Suprapubic skin (tissue), 4 donors: ENCODE data around the gene NSF. TPM values are rescaled to one million over a fixed set of nuclear protein-coding genes. Genes with fewer than 3 reads are reported as not detected.
"Not testable (repeated sequence)": the region's sequence is repeated elsewhere in the genome, so short reads cannot be mapped to it uniquely, and the experiment has no call there.

Source experiments
- DNase-seq, 2 donors: peaks; one replicate each; pipeline ENCODE4 v3.0.0-alpha.2; 2019; ENCODE audit warnings: low spot score in 2 of 2
- H3K27ac ChIP-seq: fragments of 200-600 bp; sonication (generic); one replicate; pipeline ENCODE4 v1.5.1; 2019
- H3K27me3 ChIP-seq: fragments of 200-600 bp; sonication (generic); one replicate; pipeline ENCODE4 v1.5.1; 2019
- H3K36me3 ChIP-seq: fragments of 200-600 bp; sonication (generic); one replicate; pipeline ENCODE4 v1.5.1; 2019
- H3K4me1 ChIP-seq: fragments of 200-600 bp; sonication (generic); one replicate; pipeline ENCODE4 v1.5.1; 2019
- H3K4me3 ChIP-seq: fragments of 200-600 bp; sonication (generic); one replicate; pipeline ENCODE4 v1.5.1; 2019; ENCODE audit warnings: mild to moderate bottlenecking
- H3K9me3 ChIP-seq: fragments of 200-600 bp; sonication (generic); one replicate; pipeline ENCODE4 v1.5.1; 2019
- EP300 ChIP-seq: sonication (generic); formaldehyde crosslinking; IDR thresholded peaks from one replicate; pipeline ENCODE4 v1.6.1; 2017; ENCODE audit warnings: antibody characterized with exemption
- POLR2A ChIP-seq, 2 donors: fragments of 450-650 bp; IDR thresholded peaks; one replicate each; pipeline ENCODE4 v1.6.1; 2017; ENCODE audit warnings: antibody characterized with exemption in 2 of 2, mild to moderate bottlenecking in 2 of 2, moderate library complexity in 2 of 2
- POLR2AphosphoS5 ChIP-seq, 3 donors: sonication (generic); formaldehyde crosslinking; IDR thresholded peaks; one replicate each; pipeline ENCODE4 v1.6.1; 2017; ENCODE audit warnings: antibody characterized with exemption in 3 of 3
- WGBS: methylation state at CpG from one replicate; pipeline ENCODE4 v1.1.5; 2018; 5-methylcytosine and 5-hydroxymethylcytosine counted together
- total RNA-seq, 4 donors: library from RNA; depleted of rRNA; stranded (reverse); fragments of >200 nt; gene quantifications; one replicate each; pipeline ENCODE4 v1.1.0, GENCODE V29; 2016
- TF ChIP-seq, protein P1 (sequence below), 2 donors: fragments of 200-600 bp in 1 of 2; fragments of 450-650 bp in 1 of 2; sonication (generic) in 1 of 2; IDR thresholded peaks; one replicate each; pipeline ENCODE4 v1.5.1; 2016 to 2019; ENCODE audit warnings: antibody characterized with exemption in 2 of 2, mild to moderate bottlenecking in 1 of 2, moderate library complexity in 1 of 2

NSF gene
- total RNA-seq, 4 donors from 2014 or later, result 20.3 to 41.9 (median 29.0) TPM

DNA sequence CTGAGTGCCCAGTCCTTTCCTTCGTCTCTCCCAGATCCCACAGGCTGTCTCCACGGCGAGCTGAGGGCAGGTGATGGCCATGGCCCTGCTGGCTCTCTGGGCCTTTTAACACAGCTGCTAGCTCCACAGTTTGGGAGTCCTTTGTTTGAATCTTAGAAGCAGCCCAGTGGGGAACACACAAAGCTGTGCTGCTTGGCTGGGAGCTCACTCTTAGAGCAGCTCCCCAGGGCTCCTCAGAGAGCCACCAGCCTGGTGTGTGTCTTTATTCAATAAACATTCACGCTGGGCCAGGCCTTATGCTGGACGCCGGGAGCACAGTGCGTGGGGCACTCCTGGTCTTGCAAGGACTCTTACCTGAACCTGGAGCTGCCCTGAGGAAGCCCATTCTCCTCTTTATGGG is 198.3 kb downstream of the NSF start:
- Histone ChIP-seq H3K36me3 (no peaks in the 10 kb centered on the region), H3K4me1 (peaks cover 22% of the 10 kb centered on the region), H3K27me3 (peaks cover 24% of the 10 kb centered on the region), H3K4me3 (no peak overlapping the region), H3K9me3 (no peaks in the 10 kb centered on the region), H3K27ac (no peak overlapping the region)
- WGBS, result 94% methylated on average over 7 of the region's 7 CpGs
- no peak for DNase-seq
- TF ChIP-seq POLR2AphosphoS5 (IDR thresholded peaks at IDR 0.05), result no peak

DNA sequence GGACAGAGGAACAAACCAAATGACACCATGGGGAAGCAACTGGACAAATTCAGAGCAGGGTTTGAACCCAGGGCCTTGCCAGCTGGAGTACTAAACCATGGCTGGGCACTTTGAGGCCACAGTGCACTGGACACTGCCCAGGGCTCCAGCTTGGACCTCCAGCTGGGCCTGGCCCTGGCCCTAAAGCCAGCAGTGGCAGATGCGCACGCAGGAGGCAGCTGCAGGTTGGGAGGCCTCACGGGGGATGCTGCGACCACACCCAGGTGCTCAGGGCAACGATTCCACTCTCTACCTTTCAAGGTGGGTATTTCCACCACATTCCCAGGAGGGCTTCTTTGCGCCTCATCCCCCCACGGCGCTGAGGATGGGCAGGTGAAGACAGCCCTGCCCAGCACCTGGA is 199.1 kb downstream of the NSF start:
- TF ChIP-seq POLR2A (IDR thresholded peaks at IDR 0.05) (no peak), POLR2AphosphoS5 (IDR thresholded peaks at IDR 0.05) (no peak), EP300 (no peak)
- TF ChIP-seq, protein P1, sequence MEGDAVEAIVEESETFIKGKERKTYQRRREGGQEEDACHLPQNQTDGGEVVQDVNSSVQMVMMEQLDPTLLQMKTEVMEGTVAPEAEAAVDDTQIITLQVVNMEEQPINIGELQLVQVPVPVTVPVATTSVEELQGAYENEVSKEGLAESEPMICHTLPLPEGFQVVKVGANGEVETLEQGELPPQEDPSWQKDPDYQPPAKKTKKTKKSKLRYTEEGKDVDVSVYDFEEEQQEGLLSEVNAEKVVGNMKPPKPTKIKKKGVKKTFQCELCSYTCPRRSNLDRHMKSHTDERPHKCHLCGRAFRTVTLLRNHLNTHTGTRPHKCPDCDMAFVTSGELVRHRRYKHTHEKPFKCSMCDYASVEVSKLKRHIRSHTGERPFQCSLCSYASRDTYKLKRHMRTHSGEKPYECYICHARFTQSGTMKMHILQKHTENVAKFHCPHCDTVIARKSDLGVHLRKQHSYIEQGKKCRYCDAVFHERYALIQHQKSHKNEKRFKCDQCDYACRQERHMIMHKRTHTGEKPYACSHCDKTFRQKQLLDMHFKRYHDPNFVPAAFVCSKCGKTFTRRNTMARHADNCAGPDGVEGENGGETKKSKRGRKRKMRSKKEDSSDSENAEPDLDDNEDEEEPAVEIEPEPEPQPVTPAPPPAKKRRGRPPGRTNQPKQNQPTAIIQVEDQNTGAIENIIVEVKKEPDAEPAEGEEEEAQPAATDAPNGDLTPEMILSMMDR (IDR thresholded peaks at IDR 0.05), result no peak

DNA sequence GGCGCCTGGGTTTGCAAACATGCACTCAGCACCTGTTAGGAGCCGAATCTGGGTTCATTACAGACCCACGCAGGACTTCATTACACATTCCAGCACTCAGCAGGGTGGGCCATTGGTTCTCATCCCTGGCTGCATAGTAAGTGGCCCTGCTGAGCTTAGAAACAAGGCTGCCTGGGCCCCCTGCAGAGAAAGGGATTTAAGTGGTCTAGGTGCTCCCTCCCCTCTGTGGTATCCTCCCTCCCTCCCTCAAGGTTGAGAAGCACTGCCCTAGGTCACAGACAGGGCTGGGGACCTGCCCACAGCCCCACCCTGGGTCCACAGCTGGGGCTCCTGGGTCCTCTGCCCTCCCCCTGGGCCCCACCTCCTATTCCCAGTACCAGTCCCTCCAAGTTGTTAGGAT is 199.7 kb downstream of the NSF start:
- Histone ChIP-seq H3K36me3 (no peaks in the 10 kb centered on the region), H3K4me3 (no peak overlapping the region), H3K9me3 (no peaks in the 10 kb centered on the region), H3K27ac (no peak overlapping the region), H3K27me3 (peaks cover 35% of the 10 kb centered on the region), H3K4me1 (peaks cover 23% of the 10 kb centered on the region)
- no peak for DNase-seq
- no peak for TF ChIP-seq EP300
- TF ChIP-seq POLR2AphosphoS5 (IDR thresholded peaks at IDR 0.05), result no peak
- TF ChIP-seq, protein P1 (IDR thresholded peaks at IDR 0.05), result no peak
- no peak for TF ChIP-seq POLR2A (IDR thresholded peaks at IDR 0.05)
- 54% methylated on average over 3 of the region's 3 CpGs for WGBS

More for the DNA sequence above, 199.1 kb downstream of the NSF start:
- no peaks in the 10 kb centered on the region for H3K36me3 ChIP-seq
- 70% methylated on average over 3 of the region's 8 CpGs for WGBS
- no peak for DNase-seq
- H3K27ac ChIP-seq, result no peak overlapping the region
- peaks cover 23% of the 10 kb centered on the region for H3K4me1 ChIP-seq
- peaks cover 31% of the 10 kb centered on the region for H3K27me3 ChIP-seq
- H3K4me3 ChIP-seq, result no peak overlapping the region
- no peaks in the 10 kb centered on the region for H3K9me3 ChIP-seq

DNA sequence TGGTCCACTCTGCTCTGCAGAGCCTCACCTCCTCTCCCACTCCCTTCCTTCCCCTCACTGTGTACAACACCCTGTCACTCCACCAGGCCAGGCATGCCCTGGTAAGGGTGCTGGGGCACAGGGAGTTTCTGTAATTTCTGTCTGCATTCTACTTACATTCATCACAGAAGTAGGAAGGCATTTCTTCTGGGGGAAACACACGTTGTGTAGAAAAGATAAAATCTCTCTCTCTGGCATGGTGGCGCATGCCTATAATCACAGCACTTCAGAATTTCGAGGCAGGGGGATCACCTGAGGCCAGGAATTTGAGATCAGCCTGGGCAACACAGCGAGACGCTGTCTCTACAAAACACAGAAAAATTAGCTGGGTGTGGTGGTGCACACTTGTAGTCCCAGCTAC is 201.1 kb downstream of the NSF start:
- no peak overlapping the region for H3K27ac ChIP-seq
- no peaks in the 10 kb centered on the region for H3K36me3 ChIP-seq
- TF ChIP-seq EP300 (no peak), POLR2A (IDR thresholded peaks at IDR 0.05) (no peak), POLR2AphosphoS5 (IDR thresholded peaks at IDR 0.05) (no peak)
- TF ChIP-seq, protein P1 (IDR thresholded peaks at IDR 0.05), result no peak
- 65% methylated on average over 5 of the region's 5 CpGs for WGBS
- H3K27me3 ChIP-seq, result peaks cover 44% of the 10 kb centered on the region
- no peak overlapping the region for H3K4me3 ChIP-seq
- no peaks in the 10 kb centered on the region for H3K9me3 ChIP-seq
- H3K4me1 ChIP-seq, result peaks cover 17% of the 10 kb centered on the region
- DNase-seq, result no peak

DNA sequence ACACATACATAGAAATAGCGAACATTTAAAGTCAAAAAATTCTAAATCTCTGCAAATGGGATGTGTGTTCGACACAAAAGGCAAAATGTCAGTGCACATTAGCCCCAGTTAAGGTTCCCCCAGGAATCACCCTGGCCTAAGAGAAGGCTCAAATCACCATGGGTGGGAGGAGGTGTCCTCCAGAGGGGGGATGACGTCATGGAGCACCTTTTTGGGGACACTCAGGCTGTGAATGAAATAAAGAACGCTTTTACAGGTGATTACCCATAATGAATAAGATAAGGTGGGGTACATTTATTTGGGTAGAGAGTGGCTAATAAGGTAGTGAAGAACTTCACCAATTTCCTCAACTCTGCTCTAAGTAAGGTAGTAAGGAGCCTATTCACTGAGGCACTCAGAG is 201.6 kb downstream of the NSF start:
- H3K4me3 ChIP-seq, result no peak overlapping the region
- TF ChIP-seq POLR2AphosphoS5 (IDR thresholded peaks at IDR 0.05) (no peak), EP300 (no peak), POLR2A (IDR thresholded peaks at IDR 0.05) (no peak)
- TF ChIP-seq, protein P1 (IDR thresholded peaks at IDR 0.05), result no peak
- DNase-seq, result no peak
- H3K27me3 ChIP-seq, result peaks cover 44% of the 10 kb centered on the region
- no peaks in the 10 kb centered on the region for H3K36me3 ChIP-seq
- H3K9me3 ChIP-seq, result no peaks in the 10 kb centered on the region
- no peak overlapping the region for H3K27ac ChIP-seq
- peaks cover 22% of the 10 kb centered on the region for H3K4me1 ChIP-seq
- WGBS, result 85% methylated on average over 4 of the region's 4 CpGs

DNA sequence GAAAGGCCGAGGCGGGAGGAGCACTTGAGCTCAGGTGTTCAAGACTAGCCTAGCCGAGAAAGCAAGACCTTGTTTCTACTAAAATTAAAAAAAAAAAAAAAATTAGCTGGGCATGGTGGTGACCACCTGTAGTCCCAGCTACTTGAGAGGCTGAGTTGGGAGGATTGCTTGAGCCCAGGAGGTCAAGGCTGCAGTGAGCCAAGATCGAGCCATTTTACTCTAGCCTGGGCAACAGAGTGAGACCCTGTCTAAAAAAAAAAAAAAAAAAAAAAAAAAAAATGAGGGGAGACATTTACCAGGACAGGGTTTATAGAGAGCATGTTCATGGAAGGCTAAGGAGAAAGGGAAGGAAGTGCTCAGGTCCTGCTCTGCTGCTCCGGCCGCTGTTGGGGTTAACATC is 202.6 kb downstream of the NSF start:
- H3K4me3 ChIP-seq, DNase-seq, H3K36me3 ChIP-seq, H3K9me3 ChIP-seq, H3K27ac ChIP-seq: not testable (repeated sequence)
- Histone ChIP-seq H3K4me1 (peaks cover 26% of the 10 kb centered on the region), H3K27me3 (peaks cover 44% of the 10 kb centered on the region)
- 79% methylated on average over 6 of the region's 6 CpGs for WGBS
